NB4 (cell line): Measurements from ENCODE around the gene PIK3C2G.
"Not testable (repeated sequence)": the region's sequence is repeated elsewhere in the genome, so short reads cannot be mapped to it uniquely, and the experiment has no call there.

Experiments used
- DNase-seq: peaks from one replicate; pipeline ENCODE4 v3.0.0; 2010; ENCODE audit warnings: low read depth
- H3K4me3 ChIP-seq: one replicate; pipeline ENCODE4 v1.5.1; 2011; ENCODE audit warnings: mild to moderate bottlenecking, low read depth, low read length, moderate library complexity
- CTCF ChIP-seq: IDR thresholded peaks from one replicate; pipeline ENCODE4 v1.5.1; 2012; ENCODE audit warnings: low read depth, low read length
- MAX ChIP-seq: IDR thresholded peaks from 2 replicates; pipeline ENCODE4 v1.6.1; 2011; ENCODE audit warnings: low read depth, low read length
- MYC ChIP-seq: IDR thresholded peaks from 2 replicates; pipeline ENCODE4 v1.6.1; 2011; ENCODE audit warnings: low read depth, low read length
- POLR2A ChIP-seq: IDR thresholded peaks from 2 replicates; pipeline ENCODE4 v1.6.1; 2011; ENCODE audit warnings: mild to moderate bottlenecking; ENCODE audit not compliant: insufficient read length; ENCODE audit errors: extremely low read depth

Gene PIK3C2G

DNA sequence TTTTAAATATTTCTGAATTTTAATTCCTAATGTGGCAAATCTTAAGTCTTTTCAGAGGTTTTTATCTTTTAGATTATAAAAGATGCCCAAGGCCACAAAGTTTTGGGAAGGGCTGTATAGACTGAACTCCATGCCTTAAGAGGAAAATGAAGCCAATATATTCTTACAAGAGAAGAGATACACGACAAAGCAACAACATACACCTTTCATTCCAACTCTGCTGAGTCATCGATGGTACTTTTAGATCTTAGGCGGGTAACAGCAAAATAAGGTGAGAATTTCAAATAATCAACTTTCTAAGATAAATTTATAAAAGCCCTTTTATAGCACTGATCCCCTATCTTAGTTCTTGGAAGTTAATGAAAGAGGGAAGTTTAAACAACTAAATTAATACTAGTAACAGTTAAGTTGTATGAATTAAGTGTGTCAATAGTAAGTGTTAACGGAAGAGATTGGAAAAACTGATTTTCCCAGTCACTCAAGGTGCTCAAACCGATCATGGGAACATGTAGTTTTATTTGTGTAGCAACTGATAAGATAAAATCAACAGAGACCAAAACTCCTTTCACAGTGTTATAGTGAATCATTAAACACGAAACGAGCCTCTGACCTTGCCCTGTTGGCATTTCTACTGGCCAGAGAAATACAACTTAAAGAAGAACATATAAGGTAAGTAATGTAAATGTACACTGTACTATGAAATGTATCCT, 18.8 kb upstream of the PIK3C2G start:
- DNase-seq: no peak
- TF ChIP-seq MAX (no peak), CTCF (no peak), MYC (no peak), POLR2A (no peak)
- H3K4me3 ChIP-seq: no peak overlapping the region

GRCh38 chr12:18243238-18243637, 18.1 kb upstream of the PIK3C2G start:
- TF ChIP-seq MAX: no peak
- TF ChIP-seq POLR2A: no peak
- no peak for TF ChIP-seq CTCF
- TF ChIP-seq MYC: no peak
- H3K4me3 ChIP-seq: no peak overlapping the region
- DNase-seq: no peak

DNA sequence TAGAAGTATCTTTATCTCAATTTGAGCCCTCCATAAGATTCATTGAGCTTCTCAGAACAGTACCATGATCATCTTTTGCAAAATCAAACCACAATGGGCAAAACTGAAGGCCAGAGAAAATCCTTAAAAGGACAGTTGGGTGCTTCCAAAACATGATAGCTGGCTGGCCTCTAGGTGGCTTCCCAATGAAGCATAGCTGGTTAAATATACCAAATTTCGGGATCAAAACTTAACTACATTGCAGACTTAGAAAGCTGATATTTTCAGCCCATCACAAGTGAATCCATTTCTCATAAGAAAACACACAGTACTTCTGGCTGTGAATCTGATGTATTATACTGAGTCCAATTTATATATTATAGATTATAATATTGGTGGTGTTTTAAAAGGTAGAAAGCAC, 15.3 kb upstream of the PIK3C2G start:
- DNase-seq: no peak
- H3K4me3 ChIP-seq: no peak overlapping the region
- TF ChIP-seq CTCF: no peak
- no peak for TF ChIP-seq POLR2A
- TF ChIP-seq MYC: no peak
- TF ChIP-seq MAX: no peak

DNA sequence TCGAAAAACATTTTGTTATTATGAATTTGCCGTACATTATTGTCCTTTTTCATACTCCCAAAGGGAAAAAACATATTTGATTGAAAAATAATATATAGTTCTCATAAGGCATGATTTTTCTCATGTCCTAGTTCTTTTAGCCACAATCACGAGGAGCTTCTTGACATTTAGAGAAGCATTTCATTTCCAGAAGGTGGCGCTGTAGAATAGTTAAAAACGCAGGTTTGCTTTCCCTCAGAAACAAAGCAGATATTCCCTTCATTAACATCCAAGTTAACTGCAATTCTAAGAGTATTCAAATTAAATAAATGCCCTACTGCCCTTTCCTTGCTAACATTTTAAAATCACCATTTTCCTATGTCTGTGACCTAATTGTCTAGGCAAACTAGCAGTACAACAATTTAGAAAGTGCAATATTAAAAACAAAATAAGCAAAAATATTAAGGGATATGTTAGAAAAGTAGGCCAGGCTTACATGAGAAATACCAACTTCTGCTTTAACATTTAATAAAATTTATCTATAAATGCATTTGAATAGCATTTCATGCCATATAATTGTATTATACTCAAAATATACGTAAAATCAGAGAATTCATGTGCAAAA, 10.9 kb upstream of the PIK3C2G start:
- TF ChIP-seq MAX (no peak; the same call in 1 of the 2 replicates), CTCF (peak; percentile 78)
- DNase-seq: peak; percentile 79

GRCh38 chr12:18254081-18254480, 7.2 kb upstream of the PIK3C2G start:
- no peak overlapping the region for H3K4me3 ChIP-seq
- no peak for DNase-seq
- TF ChIP-seq MYC (no peak), CTCF (no peak), MAX (no peak), POLR2A (no peak)

More for the DNA sequence above, 10.9 kb upstream of the PIK3C2G start:
- H3K4me3 ChIP-seq: no peak overlapping the region

DNA sequence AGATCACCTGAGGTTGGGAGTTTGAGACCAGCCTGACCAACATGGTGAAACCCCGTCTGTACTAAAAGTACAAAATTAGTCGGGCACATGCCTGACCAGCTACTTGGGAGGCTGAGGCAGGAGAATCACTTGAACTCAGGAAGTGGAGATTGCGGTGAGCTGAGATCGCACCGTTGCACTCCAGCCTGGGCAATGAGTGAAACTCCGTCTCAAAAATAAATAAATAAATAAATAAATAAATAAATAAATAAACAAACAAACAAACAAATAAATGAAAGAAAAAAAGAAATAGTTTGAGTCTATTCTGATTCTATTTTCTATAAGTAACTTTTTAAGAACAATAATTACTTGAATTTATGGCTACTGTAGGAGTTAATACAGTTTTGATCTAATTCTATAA, 6.3 kb upstream of the PIK3C2G start:
- H3K4me3 ChIP-seq, DNase-seq: not testable (repeated sequence)
